Esophagus (tissue), 2 donors: ENCODE measurements around the gene KMT2E. TPM values are rescaled to one million over a fixed set of nuclear protein-coding genes. Genes with fewer than 3 reads are reported as not detected.
"Not testable (repeated sequence)": the region's sequence is repeated elsewhere in the genome, so short reads cannot be mapped to it uniquely, and the experiment has no call there.

Source experiments
- H3K27ac ChIP-seq, 2 donors: one replicate each; pipeline ENCODE4 v1.5.1; 2013; ENCODE audit warnings: low read depth in 2 of 2, mild to moderate bottlenecking in 2 of 2, inconsistent platforms in 1 of 2, low read length in 1 of 2, moderate library complexity in 1 of 2
- H3K27me3 ChIP-seq, 2 donors: one replicate each; pipeline ENCODE4 v1.6.1; 2013; ENCODE audit warnings: low read length in 2 of 2, control low read depth in 1 of 2, mild to moderate bottlenecking in 1 of 2; ENCODE audit not compliant: insufficient read depth in 2 of 2, control insufficient read depth in 1 of 2
- H3K36me3 ChIP-seq, 2 donors: one replicate each; pipeline ENCODE4 v1.6.1; 2013; ENCODE audit warnings: low read length in 1 of 2; ENCODE audit not compliant: control insufficient read depth in 2 of 2, insufficient read depth in 2 of 2
- H3K4me1 ChIP-seq, 2 donors: one replicate each; pipeline ENCODE4 v1.6.1; 2013; ENCODE audit warnings: low read length in 1 of 2; ENCODE audit not compliant: control insufficient read depth in 2 of 2, insufficient read depth in 2 of 2
- H3K4me3 ChIP-seq, 2 donors: one replicate each; pipeline ENCODE4 v1.5.1; 2013; ENCODE audit warnings: low read length in 2 of 2, mild to moderate bottlenecking in 2 of 2, low read depth in 1 of 2, moderate library complexity in 1 of 2
- H3K9me3 ChIP-seq, 2 donors: one replicate each; pipeline ENCODE4 v1.6.1; 2013; ENCODE audit warnings: mild to moderate bottlenecking in 2 of 2, low read depth in 1 of 2, low read length in 1 of 2, moderate library complexity in 1 of 2; ENCODE audit not compliant: control insufficient read depth in 2 of 2, insufficient read depth in 1 of 2
- WGBS, 2 donors: extraction: QIAGEN DNeasy Blood & Tissue Kit; methylation state at CpG; one replicate each; pipeline ENCODE4 v1.1.7; 2013; 5-methylcytosine and 5-hydroxymethylcytosine counted together
- polyA plus RNA-seq, 2 donors: library from polyadenylated mRNA; stranded (reverse); fragments of 200-250 nt; gene quantifications; one replicate each; pipeline ENCODE4 v1.2.3, GENCODE V29; 2013
- donor health status: healthy with polysubstance abuse.
- donor health status: Bipolar disorder and iron deficiency.

KMT2E gene
- polyA plus RNA-seq, 2 donors: 10.8 to 15.0 TPM

DNA sequence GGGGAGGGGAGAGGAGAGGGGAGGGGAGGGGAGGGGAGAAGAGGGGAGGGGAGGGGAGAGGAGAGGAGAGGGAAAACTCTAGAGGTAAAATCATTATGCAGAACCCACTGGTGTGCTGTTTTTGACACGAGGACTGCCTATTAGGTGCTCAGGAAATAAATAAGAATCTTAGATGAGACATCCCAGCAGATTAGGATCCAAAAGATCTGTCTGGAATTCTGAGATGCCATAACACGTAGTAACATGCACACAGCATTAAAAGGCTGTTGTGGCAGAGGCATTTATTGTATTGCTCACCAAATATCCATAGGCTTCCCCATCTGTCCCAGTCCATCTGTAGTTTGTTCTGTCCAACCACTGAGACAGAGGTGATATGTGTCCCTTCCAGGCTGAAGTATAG lies 40.8 kb upstream of the KMT2E start:
- Histone ChIP-seq H3K4me3 (no peak overlapping the region), H3K9me3 (no peaks in the 10 kb centered on the region), H3K27ac (peak overlapping the region in 1 of 2 donors; percentile 40), H3K4me1 (peaks cover 3 to 5% of the 10 kb centered on the region in 2 donors), H3K36me3 (no peaks in the 10 kb centered on the region), H3K27me3 (no peaks in the 10 kb centered on the region)
- 38 to 70% methylated on average over 2 of the region's 2 CpGs for WGBS, 2 donors

DNA sequence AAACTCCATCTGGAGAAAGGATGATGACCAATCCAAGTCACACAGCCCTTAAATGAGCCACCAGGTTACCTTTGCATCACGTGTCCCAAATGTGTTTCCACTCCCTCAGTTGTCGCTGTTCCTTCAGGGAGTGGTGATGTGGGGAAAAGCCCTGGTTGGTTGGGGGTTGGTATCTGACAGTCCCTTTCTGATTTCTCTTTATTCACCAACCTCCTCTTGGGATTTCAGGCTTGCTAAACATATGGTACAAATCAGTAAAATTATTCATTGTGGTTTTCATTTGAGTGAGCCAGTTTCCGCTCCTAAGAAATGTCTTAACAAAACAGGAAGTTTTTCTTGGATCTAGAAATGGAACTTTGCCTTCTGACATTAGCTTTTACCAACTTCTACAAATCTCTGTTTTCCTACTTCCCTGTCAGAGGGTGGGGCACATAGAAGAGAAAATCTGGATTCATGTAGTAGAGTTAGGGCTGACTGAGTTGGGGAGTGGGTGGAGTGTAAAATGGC lies 40.0 kb upstream of the KMT2E start:
- H3K36me3 ChIP-seq: no peaks in the 10 kb centered on the region
- peaks cover 3 to 5% of the 10 kb centered on the region in 2 donors for H3K4me1 ChIP-seq
- H3K4me3 ChIP-seq: no peak overlapping the region
- H3K27me3 ChIP-seq: no peaks in the 10 kb centered on the region
- no peaks in the 10 kb centered on the region for H3K9me3 ChIP-seq
- peak overlapping the region; percentile 39 to 70 for H3K27ac ChIP-seq
- 53 to 68% methylated on average over 3 of the region's 3 CpGs for WGBS, 2 donors

DNA sequence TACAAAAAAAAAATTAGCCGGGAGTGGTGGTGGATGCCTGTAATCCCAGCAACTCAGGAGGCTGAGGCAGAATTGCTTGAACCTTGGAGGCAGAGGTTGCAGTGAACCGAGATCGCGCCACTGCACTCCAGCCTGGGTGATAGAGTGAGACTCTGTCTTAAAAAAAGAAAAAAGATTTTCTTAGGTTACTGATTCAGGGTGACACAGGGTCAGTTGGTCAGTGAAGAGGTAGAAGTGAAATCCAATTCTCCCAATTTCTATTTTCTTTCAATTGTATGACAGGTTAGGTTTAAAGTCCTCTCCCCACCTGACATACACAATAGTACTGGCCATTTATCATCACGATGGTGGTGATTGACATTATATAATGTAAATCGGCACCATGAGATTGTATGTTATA lies 38.5 kb upstream of the KMT2E start:
- not testable (repeated sequence) for H3K27ac ChIP-seq, H3K27me3 ChIP-seq, H3K4me1 ChIP-seq, H3K4me3 ChIP-seq, H3K9me3 ChIP-seq, H3K36me3 ChIP-seq
- 92 to 96% methylated on average over 6 of the region's 6 CpGs for WGBS, 2 donors

DNA sequence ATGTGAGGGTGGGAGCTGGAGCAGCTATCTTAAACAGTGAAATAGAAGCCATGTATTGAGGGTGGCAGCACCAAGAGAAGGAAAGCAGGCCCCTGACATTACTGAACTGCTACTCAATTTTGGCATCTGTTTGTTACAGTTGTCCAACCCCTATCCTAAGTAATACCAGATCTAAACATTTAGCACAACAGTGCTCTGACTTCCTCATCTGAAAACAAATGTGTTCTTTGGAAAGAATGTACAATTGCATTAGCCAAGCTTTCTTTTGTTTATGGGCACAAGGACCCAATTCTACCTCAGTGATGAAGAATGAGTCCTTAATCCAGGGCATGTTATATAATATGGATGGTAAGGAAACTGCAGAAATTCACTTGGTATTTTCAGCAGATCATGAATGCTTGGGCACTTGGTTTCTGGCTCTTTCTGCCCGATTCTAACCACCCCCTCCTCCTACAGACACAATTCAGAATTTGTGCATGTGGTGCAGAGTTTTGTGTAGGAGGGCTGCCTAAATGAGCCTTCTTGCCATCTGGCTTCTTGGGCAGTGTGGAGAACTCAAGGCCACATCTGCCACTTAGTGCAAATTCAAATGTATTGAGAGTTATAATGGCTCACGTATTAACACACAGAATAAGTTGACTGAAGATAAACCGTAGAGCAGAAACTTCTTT lies 36.9 kb upstream of the KMT2E start:
- H3K4me1 ChIP-seq: peaks cover 3 to 8% of the 10 kb centered on the region in 2 donors
- H3K9me3 ChIP-seq: no peaks in the 10 kb centered on the region
- 46 to 69% methylated on average over 3 of the region's 3 CpGs for WGBS, 2 donors
- H3K27me3 ChIP-seq: no peaks in the 10 kb centered on the region
- peak overlapping the region; percentile 1 to 49 for H3K27ac ChIP-seq
- H3K36me3 ChIP-seq: no peaks in the 10 kb centered on the region
- H3K4me3 ChIP-seq: no peak overlapping the region

DNA sequence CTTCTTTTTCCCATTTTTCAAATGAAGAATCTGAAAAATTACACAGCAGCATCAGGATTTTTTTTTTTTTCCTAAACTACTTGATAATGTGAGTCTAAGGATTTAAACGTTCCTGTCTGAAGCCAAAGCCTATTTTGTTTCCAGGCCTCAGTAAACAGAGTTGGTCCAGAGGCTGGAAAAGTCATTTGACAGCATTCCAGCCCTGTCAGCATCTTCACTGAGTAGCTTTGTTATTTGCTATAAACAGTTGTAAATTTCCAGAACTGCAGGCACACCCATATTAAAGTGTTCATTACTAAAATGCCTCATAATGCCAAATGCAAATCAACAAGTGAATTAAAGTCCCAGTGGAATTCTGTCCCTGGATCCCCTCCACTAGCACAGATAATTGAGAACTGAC lies 35.5 kb upstream of the KMT2E start:
- Histone ChIP-seq H3K36me3 (no peaks in the 10 kb centered on the region), H3K27ac (peak overlapping the region; percentile 31 to 89), H3K27me3 (no peaks in the 10 kb centered on the region), H3K4me1 (peaks cover 7 to 8% of the 10 kb centered on the region in 2 donors), H3K9me3 (no peaks in the 10 kb centered on the region), H3K4me3 (no peak overlapping the region)
- 5 to 16% methylated on average over 1 of the region's 1 CpG for WGBS, 2 donors

DNA sequence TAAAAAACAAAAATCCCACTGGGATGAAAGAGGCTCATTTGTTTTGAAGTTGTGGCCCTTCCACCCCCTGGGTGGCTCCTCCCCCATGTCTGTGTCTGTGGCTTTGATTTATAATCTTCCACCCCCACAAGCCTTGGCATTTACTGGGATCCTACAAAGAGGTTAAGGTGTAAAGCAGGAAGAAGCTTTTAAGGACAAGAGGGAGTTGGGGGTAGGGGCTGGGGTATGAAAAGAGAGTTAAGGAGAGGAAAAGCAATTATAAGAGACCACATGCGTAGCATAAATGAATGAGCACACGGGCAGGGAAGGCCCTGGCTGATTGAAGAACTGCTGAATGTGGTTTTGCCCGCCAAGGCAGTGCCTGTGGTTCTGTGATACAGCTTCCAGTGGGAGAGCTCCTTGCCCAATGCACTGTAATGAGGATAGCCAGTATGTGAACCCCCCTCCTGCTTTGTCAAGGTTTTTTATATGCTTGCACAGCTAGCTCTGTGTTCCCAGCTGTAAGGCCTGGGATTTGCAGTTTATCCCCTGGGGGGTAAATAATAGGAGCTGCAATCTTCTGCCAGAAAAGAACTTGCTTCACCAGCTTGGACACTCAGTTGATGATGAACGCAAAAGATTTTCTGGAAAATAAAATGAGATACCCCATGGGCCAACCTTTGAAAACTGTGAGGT lies 34.7 kb upstream of the KMT2E start:
- no peaks in the 10 kb centered on the region for H3K27me3 ChIP-seq
- no peaks in the 10 kb centered on the region for H3K36me3 ChIP-seq
- WGBS, 2 donors: 20 to 68% methylated on average over 4 of the region's 4 CpGs
- no peak overlapping the region for H3K4me3 ChIP-seq
- peak overlapping the region; percentile 77 to 89 for H3K27ac ChIP-seq
- no peaks in the 10 kb centered on the region for H3K9me3 ChIP-seq
- peaks cover 6 to 7% of the 10 kb centered on the region in 2 donors for H3K4me1 ChIP-seq

DNA sequence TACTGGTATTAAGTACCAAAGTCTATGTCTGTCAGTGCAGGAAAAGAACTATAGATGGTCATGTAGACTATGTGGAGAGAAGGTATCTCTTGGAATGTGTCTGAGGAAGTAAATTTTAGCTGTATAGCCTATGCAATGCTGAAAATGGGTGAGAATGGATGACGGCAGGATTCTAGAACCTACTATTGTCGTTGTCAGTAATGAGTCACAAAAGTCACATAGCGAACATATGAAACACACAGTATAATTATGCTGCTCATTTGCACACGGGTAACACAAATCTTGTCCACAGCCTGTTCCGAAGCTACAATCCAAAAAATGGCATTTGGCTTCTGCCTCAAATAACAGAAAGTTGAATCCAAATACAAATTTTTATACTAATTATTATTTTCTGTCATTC lies 33.6 kb upstream of the KMT2E start:
- Histone ChIP-seq H3K27ac (peak overlapping the region in 1 of 2 donors; percentile 89), H3K36me3 (no peaks in the 10 kb centered on the region), H3K4me3 (no peak overlapping the region), H3K9me3 (no peaks in the 10 kb centered on the region), H3K4me1 (peaks cover 4 to 5% of the 10 kb centered on the region in 2 donors), H3K27me3 (no peaks in the 10 kb centered on the region)
- 65 to 73% methylated on average over 5 of the region's 5 CpGs for WGBS, 2 donors

DNA sequence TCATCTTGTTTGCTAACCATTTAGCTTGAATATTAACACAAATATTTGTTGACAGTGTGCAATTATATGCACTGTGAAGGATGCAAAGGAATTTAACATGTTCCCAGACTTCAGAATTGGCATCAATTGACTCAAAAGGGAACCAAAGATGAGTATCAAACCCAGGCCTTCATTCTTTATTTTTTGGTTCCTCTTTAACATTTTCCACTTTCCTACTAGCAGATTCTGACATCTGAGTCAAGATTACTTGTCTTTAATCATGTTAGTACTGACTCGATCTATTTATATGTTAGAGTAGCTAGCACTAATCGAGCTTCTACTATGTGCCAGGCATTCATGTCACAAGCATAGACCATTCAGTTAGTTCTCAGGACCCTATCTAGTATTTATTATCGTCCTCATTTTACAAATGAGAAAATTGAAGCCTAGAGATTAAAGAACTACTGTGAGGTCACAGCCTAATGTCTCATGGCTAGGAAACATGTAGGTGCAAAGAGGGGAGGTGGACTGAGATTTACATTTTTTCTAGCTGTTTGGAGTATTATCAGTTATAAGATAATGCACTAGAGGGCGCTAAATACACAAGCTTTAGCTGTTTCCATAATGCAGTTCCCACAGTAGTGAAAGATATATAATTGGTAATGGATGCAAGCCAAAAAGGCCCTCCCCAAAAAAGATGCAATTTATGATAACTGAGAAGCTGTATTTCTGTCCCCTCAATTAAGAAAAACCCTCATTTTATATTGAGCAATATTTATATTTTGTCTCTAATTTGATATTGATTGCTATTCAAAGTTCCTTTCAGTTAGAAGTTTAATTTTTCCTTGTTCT lies 32.9 kb upstream of the KMT2E start:
- Histone ChIP-seq H3K27ac (no peak overlapping the region), H3K4me1 (peaks cover 4 to 5% of the 10 kb centered on the region in 2 donors), H3K27me3 (no peaks in the 10 kb centered on the region), H3K9me3 (no peaks in the 10 kb centered on the region), H3K36me3 (no peaks in the 10 kb centered on the region), H3K4me3 (no peak overlapping the region)
- 31 to 32% methylated on average over 4 of the region's 4 CpGs for WGBS, 2 donors

DNA sequence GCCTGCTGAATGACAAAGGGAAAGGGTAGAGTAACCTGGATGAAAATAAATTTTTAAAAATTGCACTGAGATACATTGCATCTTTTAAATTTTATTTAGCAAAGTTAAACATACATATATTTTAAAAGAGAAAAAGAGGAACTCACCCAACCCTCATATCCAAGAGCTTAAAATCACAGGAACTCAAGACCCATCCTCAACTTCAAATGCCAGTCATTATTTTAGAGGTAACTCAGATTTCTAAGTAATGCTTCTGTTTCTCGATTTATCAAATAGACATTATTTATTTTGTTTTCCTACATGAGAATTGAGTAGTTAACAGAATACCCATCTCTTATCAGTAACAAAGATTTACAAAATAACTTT lies 32.4 kb upstream of the KMT2E start:
- Histone ChIP-seq H3K27ac (no peak overlapping the region), H3K9me3 (no peaks in the 10 kb centered on the region), H3K4me1 (peaks cover 5 to 7% of the 10 kb centered on the region in 2 donors), H3K27me3 (no peaks in the 10 kb centered on the region), H3K36me3 (peaks cover 0 to 2% of the 10 kb centered on the region in 2 donors), H3K4me3 (no peak overlapping the region)
- WGBS, 2 donors: 65 to 74% methylated on average over 1 of the region's 1 CpG
